KMS-11 (cell line): ENCODE data around the gene CABYR.

Source experiments
- H2AFZ ChIP-seq: fragments of 200-600 bp; sonication (generic); 2 replicates; pipeline ENCODE4 v1.6.1; 2016; ENCODE audit warnings: antibody characterized with exemption, mixed run types, low read depth
- H3K27ac ChIP-seq: fragments of 200-600 bp; sonication (generic); 2 replicates; pipeline ENCODE4 v1.6.1; 2016; ENCODE audit warnings: mild to moderate bottlenecking, mixed run types
- H3K27me3 ChIP-seq: fragments of 200-600 bp; sonication (generic); 2 replicates; pipeline ENCODE4 v1.6.1; 2017; ENCODE audit warnings: mild to moderate bottlenecking, low read depth, mixed run types, moderate library complexity; ENCODE audit not compliant: insufficient read depth
- H3K36me3 ChIP-seq: fragments of 200-600 bp; sonication (generic); 2 replicates; pipeline ENCODE4 v1.6.1; 2017; ENCODE audit warnings: mild to moderate bottlenecking, mixed run types; ENCODE audit not compliant: insufficient read depth
- H3K4me1 ChIP-seq: fragments of 200-600 bp; sonication (generic); 2 replicates; pipeline ENCODE4 v1.6.1; 2016; ENCODE audit warnings: mild to moderate bottlenecking, low read depth, mixed run types; ENCODE audit not compliant: poor library complexity, severe bottlenecking
- H3K4me2 ChIP-seq: fragments of 200-600 bp; sonication (generic); 2 replicates; pipeline ENCODE4 v1.7.0; 2016; ENCODE audit warnings: mild to moderate bottlenecking, mixed run types
- H3K4me3 ChIP-seq: fragments of 200-600 bp; sonication (generic); IDR thresholded peaks from 2 replicates; pipeline ENCODE4 v1.6.1; 2017; ENCODE audit warnings: low read depth, low read length, mixed read lengths; ENCODE audit not compliant: insufficient read depth
- H3K79me2 ChIP-seq: fragments of 200-600 bp; sonication (generic); 2 replicates; pipeline ENCODE4 v1.6.1; 2016; ENCODE audit warnings: low read depth, mixed run types; ENCODE audit not compliant: insufficient read depth
- H3K9ac ChIP-seq: fragments of 200-600 bp; sonication (generic); 2 replicates; pipeline ENCODE4 v1.6.1; 2016; ENCODE audit warnings: mild to moderate bottlenecking, mixed run types
- H4K20me1 ChIP-seq: fragments of 200-600 bp; sonication (generic); 2 replicates; pipeline ENCODE4 v1.6.1; 2016; ENCODE audit warnings: mild to moderate bottlenecking, mixed run types; ENCODE audit not compliant: insufficient read depth
- CTCF ChIP-seq: fragments of 200-600 bp; sonication (generic); conservative IDR thresholded peaks from 2 replicates; pipeline ENCODE4 v1.6.1; 2017; ENCODE audit warnings: low read depth, mild to moderate bottlenecking, antibody characterized with exemption, low read length, moderate library complexity, mixed read lengths

CABYR gene

DNA sequence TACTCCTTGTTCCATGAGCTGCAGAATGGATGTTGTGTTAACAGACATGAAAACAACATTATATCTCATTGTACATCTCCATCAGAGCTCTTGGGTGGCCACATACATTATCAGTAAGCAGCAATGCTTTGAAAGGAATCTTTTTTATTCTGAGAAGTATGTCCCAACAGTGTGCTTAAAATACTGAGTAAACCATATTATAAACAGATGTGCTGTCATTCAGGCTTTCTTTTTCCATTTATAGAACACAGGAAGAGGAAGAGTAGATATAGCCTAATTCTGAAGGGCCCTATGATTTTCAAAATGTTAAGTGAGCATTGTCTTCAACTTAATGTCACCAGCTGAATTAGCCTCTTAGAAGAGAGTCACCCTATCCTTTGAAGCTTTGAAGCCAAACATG lies 44.3 kb upstream of the CABYR start:
- no peak overlapping the region for H2AFZ ChIP-seq
- no peak overlapping the region for H3K4me3 ChIP-seq
- no peaks in the 10 kb centered on the region; the same call in 1 of the 2 replicates for H4K20me1 ChIP-seq
- H3K27me3 ChIP-seq = no peaks in the 10 kb centered on the region
- no peaks in the 10 kb centered on the region for H3K79me2 ChIP-seq
- H3K4me1 ChIP-seq = peaks cover 7% of the 10 kb centered on the region
- no peak overlapping the region for H3K4me2 ChIP-seq
- H3K27ac ChIP-seq = no peak overlapping the region
- no peaks in the 10 kb centered on the region for H3K36me3 ChIP-seq
- TF ChIP-seq CTCF = no peak
- no peak overlapping the region for H3K9ac ChIP-seq

DNA sequence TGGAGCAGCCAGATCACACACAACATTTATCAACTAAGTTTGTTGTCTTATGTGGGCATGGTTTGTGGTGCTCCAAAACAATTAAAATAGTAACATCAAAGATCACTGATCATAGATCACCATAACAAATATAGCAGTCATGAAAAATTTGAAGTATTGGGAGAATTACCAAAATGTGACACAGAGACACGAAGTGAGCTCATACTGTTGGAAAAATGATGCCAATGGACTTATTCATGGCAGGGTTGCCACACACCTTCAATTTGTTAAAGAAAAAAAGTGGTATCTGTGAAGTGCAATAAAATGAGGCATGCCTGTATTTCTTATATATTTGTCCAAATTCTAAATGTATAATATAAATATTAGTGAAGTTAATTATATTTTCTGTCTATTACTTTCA lies 42.9 kb upstream of the CABYR start:
- H3K36me3 ChIP-seq = no peaks in the 10 kb centered on the region

GRCh38 chr18:24103320-24104021 lies 35.4 kb upstream of the CABYR start:
- Histone ChIP-seq H3K79me2 (no peaks in the 10 kb centered on the region), H3K27ac (no peak overlapping the region), H2AFZ (no peak overlapping the region), H4K20me1 (no peaks in the 10 kb centered on the region; the same call in 1 of the 2 replicates), H3K4me2 (no peak overlapping the region), H3K27me3 (no peaks in the 10 kb centered on the region), H3K9ac (no peak overlapping the region), H3K36me3 (no peaks in the 10 kb centered on the region), H3K4me3 (no peak overlapping the region), H3K4me1 (no peaks in the 10 kb centered on the region)
- no peak for TF ChIP-seq CTCF

More for the DNA sequence above, 42.9 kb upstream of the CABYR start:
- no peak overlapping the region for H2AFZ ChIP-seq
- H3K9ac ChIP-seq = no peak overlapping the region
- H3K4me2 ChIP-seq = no peak overlapping the region
- H3K79me2 ChIP-seq = no peaks in the 10 kb centered on the region
- no peaks in the 10 kb centered on the region; the same call in 1 of the 2 replicates for H4K20me1 ChIP-seq
- H3K4me1 ChIP-seq = peaks cover 7% of the 10 kb centered on the region
- H3K27me3 ChIP-seq = no peaks in the 10 kb centered on the region
- no peak for TF ChIP-seq CTCF
- H3K27ac ChIP-seq = no peak overlapping the region
- no peak overlapping the region for H3K4me3 ChIP-seq

- TF ChIP-seq CTCF = no peak
- H3K27me3 ChIP-seq = no peaks in the 10 kb centered on the region
- no peak overlapping the region for H3K9ac ChIP-seq
- no peaks in the 10 kb centered on the region for H3K4me1 ChIP-seq
- no peak overlapping the region for H2AFZ ChIP-seq
- H3K27ac ChIP-seq = no peak overlapping the region
- H4K20me1 ChIP-seq = no peaks in the 10 kb centered on the region; the same call in 1 of the 2 replicates
- H3K4me3 ChIP-seq = no peak overlapping the region
- H3K36me3 ChIP-seq = no peaks in the 10 kb centered on the region
- H3K4me2 ChIP-seq = no peak overlapping the region
- H3K79me2 ChIP-seq = no peaks in the 10 kb centered on the region
Observed at GRCh38 chr18:24104486-24104885, 34.4 kb upstream of the CABYR start.
